Renal cortical epithelial cell (primary cell): ENCODE data around the gene LYST. TPM values are rescaled to one million over a fixed set of nuclear protein-coding genes. Genes with fewer than 3 reads are reported as not detected.
"Not testable (repeated sequence)": the region's sequence is repeated elsewhere in the genome, so short reads cannot be mapped to it uniquely, and the experiment has no call there.

Source experiments
- DNase-seq: peaks from one replicate; pipeline ENCODE4 v3.0.0-alpha.2; 2011; ENCODE audit warnings: low read depth
- total RNA-seq: library from RNA; depleted of rRNA; stranded (reverse); fragments of >200 nt; gene quantifications from 2 replicates; pipeline ENCODE4 v1.2.3, GENCODE V29; 2014

Gene LYST
- total RNA-seq, 1 donor from 2014 or later = 23.6 TPM

- DNase-seq = peak; percentile 61
These were observed 45.2 kb downstream of the LYST start for GRCh38 chr1:235821361-235821981.

GRCh38 chr1:235820061-235820460 is 46.6 kb downstream of the LYST start:
- DNase-seq = no peak

GRCh38 chr1:235818632-235819136 is 48.0 kb downstream of the LYST start:
- no peak for DNase-seq

GRCh38 chr1:235817101-235817728 is 49.5 kb downstream of the LYST start:
- no peak for DNase-seq

- no peak for DNase-seq
These were observed 56.9 kb downstream of the LYST start for GRCh38 chr1:235809688-235810397.

GRCh38 chr1:235808223-235808622 is 58.5 kb downstream of the LYST start:
- DNase-seq = no peak

GRCh38 chr1:235806123-235806522 is 60.6 kb downstream of the LYST start:
- DNase-seq = no peak

- no peak for DNase-seq
These were observed 63.9 kb downstream of the LYST start for GRCh38 chr1:235802573-235803346.

GRCh38 chr1:235799264-235799663 is 67.4 kb downstream of the LYST start:
- no peak for DNase-seq

- no peak for DNase-seq
These were observed 75.1 kb downstream of the LYST start for GRCh38 chr1:235791532-235792060.

GRCh38 chr1:235790123-235790522 is 76.6 kb downstream of the LYST start:
- DNase-seq = no peak

- DNase-seq = not testable (repeated sequence)
These were observed 80.3 kb downstream of the LYST start for GRCh38 chr1:235786227-235786898.

GRCh38 chr1:235784950-235785349 is 81.8 kb downstream of the LYST start:
- no peak for DNase-seq

GRCh38 chr1:235783148-235783776 is 83.4 kb downstream of the LYST start:
- DNase-seq = peak; percentile 56

GRCh38 chr1:235782601-235783000 is 84.1 kb downstream of the LYST start:
- DNase-seq = no peak

- DNase-seq = no peak
These were observed 84.9 kb downstream of the LYST start for GRCh38 chr1:235781807-235782206.

- DNase-seq = no peak
These were observed 86.9 kb downstream of the LYST start for GRCh38 chr1:235779770-235780169.

- no peak for DNase-seq
These were observed 90.3 kb downstream of the LYST start for GRCh38 chr1:235776396-235776795.

- DNase-seq = no peak
These were observed 91.4 kb downstream of the LYST start for GRCh38 chr1:235775246-235775860.

GRCh38 chr1:235767795-235768194 is 98.9 kb downstream of the LYST start:
- no peak for DNase-seq
